HepG2 (cell line): Measurements from ENCODE around the gene MST1. TPM values are rescaled to one million over a fixed set of nuclear protein-coding genes. Genes with fewer than 3 reads are reported as not detected.

ENCODE experiments used
- ATAC-seq: fragments of 200-7000 bp; cut with Tn5 transposase; 3 replicates; pipeline ENCODE4 v1.9.1; 2020; ENCODE audit warnings: mild to moderate bottlenecking, moderate library complexity
- BruUV-seq: library from RNA; stranded (reverse); fragments of 400-500 nt; replicated peaks from 2 replicates; lab custom pipeline; 2021; lab: Mats Ljungman, UMichigan
- CTCF ChIA-PET: fragments of 300-600 bp; formaldehyde crosslinking; extraction: SDS; loops from one replicate; lab custom pipeline; 2021; ENCODE audit warnings: low total read pairs, inconsistent platforms, low intra/inter-chr PET ratio; lab: Yijun Ruan, JAX
- POLR2A ChIA-PET: fragments of 350-600 bp; sonication (Branson Sonifier 250); formaldehyde crosslinking; loops from one replicate; lab custom pipeline; 2020; ENCODE audit warnings: antibody characterized with exemption, inconsistent platforms; lab: Yijun Ruan, JAX
- DNase-seq: peaks from one replicate; pipeline ENCODE4 v3.0.0-alpha.2; 2015; ENCODE audit warnings: low spot score
- FAIRE-seq: peaks from 3 replicates; lab custom pipeline; 2011; peaks lifted over from hg19 to GRCh38; lab: Jason Lieb, UNC
- H2AFZ ChIP-seq: one replicate; pipeline ENCODE4 v1.6.1; 2011; ENCODE audit warnings: low read length, inconsistent platforms
- H3K27ac ChIP-seq: fragments of 300-600 bp; 3 replicates; pipeline ENCODE4 v1.8.0; 2011; ENCODE audit warnings: mixed run types, mild to moderate bottlenecking, mixed read lengths, low read length, inconsistent platforms; ENCODE audit not compliant: insufficient read depth; ENCODE audit errors: extremely low read length
- H3K27me3 ChIP-seq, 2 experiments: fragments of 200-600 bp in 1 of 2; 2 replicates in 1 of 2; 3 replicates in 1 of 2; pipeline versions ENCODE4 v1.6.0 to v1.8.0; 2011; ENCODE audit warnings: low read length in 2 of 2, mild to moderate bottlenecking in 2 of 2, moderate library complexity in 2 of 2, inconsistent platforms in 1 of 2; ENCODE audit not compliant: insufficient read depth in 2 of 2, control insufficient read depth in 1 of 2
- H3K36me3 ChIP-seq, 2 experiments: fragments of 200-600 bp in 1 of 2; replicated peaks in 1 of 2; 2 replicates in 1 of 2; 3 replicates in 1 of 2; pipeline versions ENCODE4 v1.5.1 to v1.8.0; 2011; ENCODE audit warnings: low read length in 2 of 2, inconsistent platforms in 1 of 2; ENCODE audit not compliant: insufficient read depth in 2 of 2, control insufficient read depth in 1 of 2
- H3K4me1 ChIP-seq: 2 replicates; pipeline ENCODE4 v1.5.1; 2012; ENCODE audit warnings: low read length, inconsistent platforms; ENCODE audit not compliant: insufficient read depth
- H3K4me2 ChIP-seq: 2 replicates; pipeline ENCODE4 v1.6.0; 2011; ENCODE audit warnings: low read depth, low read length, inconsistent platforms
- H3K4me3 ChIP-seq, 3 experiments: fragments of 200-600 bp in 1 of 3; sonication (generic), shearing (Covaris generic) in 1 of 3; replicated peaks in 1 of 3; 2 replicates each; pipeline ENCODE4 v1.5.1; 2011 to 2016; ENCODE audit warnings: low read length in 3 of 3, inconsistent platforms in 2 of 3, low read depth in 2 of 3, mild to moderate bottlenecking in 2 of 3, control low read depth in 1 of 3, mixed read lengths in 1 of 3; ENCODE audit not compliant: insufficient read depth in 1 of 3
- H3K79me2 ChIP-seq: one replicate; pipeline ENCODE4 v1.6.1; 2011; ENCODE audit warnings: low read length, inconsistent platforms; ENCODE audit not compliant: insufficient read depth
- H3K9ac ChIP-seq: 2 replicates; pipeline ENCODE4 v1.6.0; 2011; ENCODE audit warnings: mild to moderate bottlenecking, low read depth, low read length, inconsistent platforms; ENCODE audit not compliant: insufficient read depth
- H3K9me3 ChIP-seq: 2 replicates; pipeline ENCODE4 v1.5.1; 2012; ENCODE audit warnings: mild to moderate bottlenecking, low read length
- H4K20me1 ChIP-seq: 2 replicates; pipeline ENCODE4 v1.6.0; 2011; ENCODE audit warnings: inconsistent platforms, mild to moderate bottlenecking, low read length, moderate library complexity; ENCODE audit not compliant: insufficient read depth
- ARHGAP35 ChIP-seq: sonication (generic); formaldehyde crosslinking; IDR thresholded peaks from 2 replicates; pipeline ENCODE4 v1.9.0; 2022; ENCODE audit warnings: mild to moderate bottlenecking, inconsistent platforms, moderate library complexity, missing genetic modification reagents, borderline replicate concordance
- LBX2 ChIP-seq: sonication (generic); formaldehyde crosslinking; IDR thresholded peaks from 2 replicates; pipeline ENCODE4 v1.5.0; 2020; ENCODE audit warnings: missing genetic modification reagents, mild to moderate bottlenecking, borderline replicate concordance
- MLLT10 ChIP-seq: sonication (generic); formaldehyde crosslinking; IDR thresholded peaks from 2 replicates; pipeline ENCODE4 v1.4.0; 2020; ENCODE audit warnings: missing genetic modification reagents
- PAXIP1 ChIP-seq: sonication (generic); formaldehyde crosslinking; conservative IDR thresholded peaks from 2 replicates; pipeline ENCODE4 v1.4.0; 2020; ENCODE audit warnings: mild to moderate bottlenecking, missing genetic modification reagents, moderate library complexity
- SMYD3 ChIP-seq: sonication (generic); formaldehyde crosslinking; IDR thresholded peaks from 2 replicates; pipeline ENCODE4 v1.8.1; 2023; ENCODE audit warnings: mild to moderate bottlenecking, missing genetic modification reagents
- ZNF260 ChIP-seq: sonication (generic); formaldehyde crosslinking; IDR thresholded peaks from 2 replicates; pipeline ENCODE4 v1.4.0; 2020; ENCODE audit warnings: missing genetic modification reagents, low read depth, mild to moderate bottlenecking, borderline replicate concordance
- ZNF441 ChIP-seq: sonication (generic); formaldehyde crosslinking; IDR thresholded peaks from 2 replicates; pipeline ENCODE4 v1.7.0; 2021; ENCODE audit warnings: missing genetic modification reagents, borderline replicate concordance
- WGBS: methylation state at CpG from one replicate; pipeline ENCODE4 v1.1.6; 2017; ENCODE audit warnings: low lambda C conversion rate; 5-methylcytosine and 5-hydroxymethylcytosine counted together
- in situ Hi-C: cut with HindIII; loops from 2 replicates; pipeline ENCODE4 v1.10.0; 2017; ENCODE audit warnings: low pct_unique_long_range_greater_than_20kb; ENCODE audit not compliant: extremely low pct_ligation_motif_present
- intact Hi-C: fragments of 100-400 bp; cut with micrococcal nuclease; formaldehyde crosslinking; loops from one replicate; pipeline ENCODE4 v1.10.0; 2022; ENCODE audit not compliant: unreplicated experiment
- polyA plus RNA-seq, 8 experiments: library from polyadenylated mRNA; depleted of rRNA in 3 of 8; stranded (reverse) in 7 of 8; unstranded in 1 of 8; fragments of >200 nt; fragmentation: Illumina TruSeq in 4 of 8; extraction: Trizol in 4 of 8; gene quantifications; 2 replicates each; pipeline versions ENCODE4 v1.2.1 to v1.2.3, GENCODE V29; 2011 to 2016; ENCODE audit warnings: low read depth in 4 of 8, missing spikeins in 1 of 8, mixed read lengths in 1 of 8; ENCODE audit not compliant: insufficient read depth in 1 of 8
- total RNA-seq, 5 experiments: library from RNA; depleted of rRNA; stranded (reverse); fragments of >200 nt; fragmentation: Illumina TruSeq; extraction: Trizol; gene quantifications; 2 replicates each; pipeline ENCODE4 v1.2.3, GENCODE V29; 2016; ENCODE audit warnings: low read depth in 1 of 5

MST1 gene
- total and polyA plus RNA-seq, 2 of the 13 experiments (the other 11 are each of a cell fraction or from before 2014, with no cell fraction given): 189 to 452 TPM

- no peak overlapping the region for H3K9ac ChIP-seq
- no peak overlapping the region for H3K27ac ChIP-seq
- no peaks in the 10 kb centered on the region for H3K79me2 ChIP-seq
- intact Hi-C loops: no loop called here
- BruUV-seq: no TSS peak
- H2AFZ ChIP-seq: no peak overlapping the region
- H3K4me1 ChIP-seq: peaks cover 33% of the 10 kb centered on the region
- in situ Hi-C loops: no loop called here
- no peak overlapping the region for H3K4me3 ChIP-seq
- no peak for ATAC-seq
- H3K36me3 ChIP-seq: no peaks in the 10 kb centered on the region; a peak in 2 of 5 replicates
- H3K4me2 ChIP-seq: no peak overlapping the region
- no peak for FAIRE-seq
- CTCF ChIA-PET: no interaction called here
- TF ChIP-seq LBX2: no peak
- TF ChIP-seq PAXIP1 (CRISPR knock-in tag): no peak
- TF ChIP-seq ZNF260 (CRISPR knock-in tag): no peak
- TF ChIP-seq MLLT10 (CRISPR knock-in tag): no peak
- TF ChIP-seq ZNF441 (CRISPR knock-in tag): no peak
- TF ChIP-seq SMYD3 (CRISPR knock-in tag): no peak
- no peak for TF ChIP-seq ARHGAP35
- POLR2A ChIA-PET: no interaction called here
- H4K20me1 ChIP-seq: no peaks in the 10 kb centered on the region
- no peaks in the 10 kb centered on the region for H3K27me3 ChIP-seq
- H3K9me3 ChIP-seq: no peaks in the 10 kb centered on the region
- no peak for DNase-seq
- WGBS: 71% methylated on average over 3 of the region's 3 CpGs
Measured at GRCh38 chr3:49646236-49646635, 43.0 kb downstream of the MST1 start.
